Neuronal stem cell (in vitro differentiated cells): Measurements from ENCODE around the gene IGFBP3.

ENCODE experiments used
- DNase-seq: peaks from one replicate; pipeline ENCODE4 v3.0.0-alpha.2; 2013; ENCODE audit warnings: low spot score
- H2AFZ ChIP-seq: one replicate; pipeline ENCODE4 v1.6.1; 2013; ENCODE audit warnings: mild to moderate bottlenecking, low read length, inconsistent platforms
- H2AK5ac ChIP-seq: 2 replicates; pipeline ENCODE4 v1.6.1; 2013; ENCODE audit warnings: low read depth, mild to moderate bottlenecking, inconsistent platforms, low read length, moderate library complexity, mixed read lengths
- H2BK120ac ChIP-seq: 2 replicates; pipeline ENCODE4 v1.6.1; 2013; ENCODE audit warnings: low read depth, mild to moderate bottlenecking, inconsistent platforms, low read length, moderate library complexity, mixed read lengths
- H2BK12ac ChIP-seq: one replicate; pipeline ENCODE4 v1.6.1; 2013; ENCODE audit warnings: low read length, inconsistent platforms
- H2BK15ac ChIP-seq: 2 replicates; pipeline ENCODE4 v1.6.1; 2013; ENCODE audit warnings: mild to moderate bottlenecking, low read length, inconsistent platforms, mixed read lengths
- H2BK5ac ChIP-seq: one replicate; pipeline ENCODE4 v1.6.1; 2013; ENCODE audit warnings: inconsistent platforms, mild to moderate bottlenecking, low read length, moderate library complexity
- H3K14ac ChIP-seq: one replicate; pipeline ENCODE4 v1.6.1; 2013; ENCODE audit warnings: low read length, inconsistent platforms
- H3K18ac ChIP-seq: 2 replicates; pipeline ENCODE4 v1.6.1; 2013; ENCODE audit warnings: low read length, inconsistent platforms
- H3K23ac ChIP-seq: 2 replicates; pipeline ENCODE4 v1.6.1; 2013; ENCODE audit warnings: low read depth, mild to moderate bottlenecking, mixed read lengths, low read length, inconsistent platforms; ENCODE audit not compliant: poor library complexity
- H3K27ac ChIP-seq: replicated peaks from 3 replicates; pipeline ENCODE4 v1.5.1; 2013; ENCODE audit warnings: low read length, inconsistent platforms
- H3K27me3 ChIP-seq, 3 experiments: 2 replicates each; pipeline ENCODE4 v1.6.1; 2013; ENCODE audit warnings: low read length in 3 of 3, mild to moderate bottlenecking in 2 of 3, inconsistent platforms in 1 of 3, low read depth in 1 of 3, mixed read lengths in 1 of 3, moderate library complexity in 1 of 3; ENCODE audit not compliant: control insufficient read depth in 3 of 3, insufficient read depth in 3 of 3
- H3K36me3 ChIP-seq, 2 donors: replicated peaks in 1 of 2; 2 replicates each; pipeline ENCODE4 v1.6.1; 2013; ENCODE audit warnings: low read length in 2 of 2; ENCODE audit not compliant: control insufficient read depth in 2 of 2, insufficient read depth in 2 of 2
- H3K4ac ChIP-seq: 2 replicates; pipeline ENCODE4 v1.6.1; 2013; ENCODE audit warnings: inconsistent platforms, mild to moderate bottlenecking, low read length, moderate library complexity
- H3K4me1 ChIP-seq, 2 donors: 1 replicate in 1 of 2; 2 replicates in 1 of 2; pipeline ENCODE4 v1.6.1; 2013; ENCODE audit warnings: low read length in 2 of 2, low read depth in 1 of 2; ENCODE audit not compliant: control insufficient read depth in 2 of 2, insufficient read depth in 1 of 2
- H3K4me2 ChIP-seq: one replicate; pipeline ENCODE4 v1.6.1; 2013; ENCODE audit warnings: mild to moderate bottlenecking, low read length, inconsistent platforms; ENCODE audit not compliant: insufficient read depth, poor library complexity, severe bottlenecking
- H3K4me3 ChIP-seq, 2 donors: 2 replicates each; pipeline ENCODE4 v1.5.1; 2013; ENCODE audit warnings: low read length in 2 of 2, mild to moderate bottlenecking in 2 of 2, inconsistent platforms in 1 of 2, moderate library complexity in 1 of 2
- H3K79me1 ChIP-seq: one replicate; pipeline ENCODE4 v1.6.1; 2013; ENCODE audit warnings: low read depth, mild to moderate bottlenecking, inconsistent platforms, low read length, moderate library complexity
- H3K9ac ChIP-seq: one replicate; pipeline ENCODE4 v1.6.1; 2013; ENCODE audit warnings: mild to moderate bottlenecking, low read depth, low read length, inconsistent platforms; ENCODE audit not compliant: poor library complexity
- H3K9me3 ChIP-seq, 2 donors: replicated peaks in 1 of 2; 2 replicates each; pipeline versions ENCODE3 to v1.6.1; 2013; ENCODE audit warnings: low read length in 2 of 2, mild to moderate bottlenecking in 2 of 2, inconsistent platforms in 1 of 2, low read depth in 1 of 2, mixed read lengths in 1 of 2, moderate library complexity in 1 of 2; ENCODE audit not compliant: control insufficient read depth in 2 of 2, insufficient read depth in 1 of 2
- H4K8ac ChIP-seq: one replicate; pipeline ENCODE4 v1.6.1; 2013; ENCODE audit warnings: low read depth, mild to moderate bottlenecking, inconsistent platforms, low read length, moderate library complexity
- H4K91ac ChIP-seq: one replicate; pipeline ENCODE4 v1.6.1; 2013; ENCODE audit warnings: low read length, low read depth, mild to moderate bottlenecking, inconsistent platforms; ENCODE audit not compliant: poor library complexity
- WGBS, 2 donors: extraction: QIAGEN DNeasy Blood & Tissue Kit; methylation state at CpG; one replicate each; pipeline ENCODE4 v1.1.7; 2013; ENCODE audit warnings: missing lambda C conversion rate in 2 of 2, mixed read lengths in 1 of 2; ENCODE audit not compliant: insufficient read length in 2 of 2, insufficient replicate concordance in 1 of 2; ENCODE audit errors: extremely low coverage in 2 of 2; 5-methylcytosine and 5-hydroxymethylcytosine counted together

The IGFBP3 gene

GRCh38 chr7:45873355-45873754, 47.7 kb downstream of the IGFBP3 start:
- Histone ChIP-seq H3K18ac (no peak overlapping the region), H3K4me1 (no peaks in the 10 kb centered on the region), H4K91ac (no peak overlapping the region), H4K8ac (no peak overlapping the region), H3K79me1 (no peaks in the 10 kb centered on the region), H3K9me3 (peaks cover 0 to 3% of the 10 kb centered on the region in 2 donors), H3K4ac (no peak overlapping the region), H2BK120ac (no peak overlapping the region), H2BK15ac (no peak overlapping the region), H3K14ac (no peak overlapping the region), H3K9ac (no peak overlapping the region), H3K36me3 (no peaks in the 10 kb centered on the region), H3K23ac (no peak overlapping the region), H2BK5ac (no peak overlapping the region), H2AFZ (no peak overlapping the region), H3K4me3 (no peak overlapping the region), H2BK12ac (no peak overlapping the region), H3K4me2 (no peak overlapping the region), H3K27me3 (peaks cover 0 to 2% (median 0%) of the 10 kb centered on the region in 3 experiments), H3K27ac (no peak overlapping the region), H2AK5ac (no peak overlapping the region)
- no peak for DNase-seq
- WGBS, 2 donors: no CpG with 5 or more reads among the region's 6 CpGs

- H3K4me1 ChIP-seq: no peaks in the 10 kb centered on the region
- no peaks in the 10 kb centered on the region for H3K36me3 ChIP-seq
- no peak within 1 kb of the TSS for H4K8ac ChIP-seq
- H3K9ac ChIP-seq: peak within 1 kb of the TSS; percentile 40
- H3K27ac ChIP-seq: no peak within 1 kb of the TSS
- no CpG with 5 or more reads among the region's 7 CpGs for WGBS, 2 donors
- H3K23ac ChIP-seq: no peak within 1 kb of the TSS
- peak within 1 kb of the TSS; percentile 11 for H3K18ac ChIP-seq
- no peak within 1 kb of the TSS for H3K4ac ChIP-seq
- peaks cover 0 to 2% (median 0%) of the 10 kb centered on the region in 3 experiments for H3K27me3 ChIP-seq
- H3K9me3 ChIP-seq: peaks cover 0 to 2% of the 10 kb centered on the region in 2 donors
- H2AFZ ChIP-seq: no peak within 1 kb of the TSS
- peak within 1 kb of the TSS in 1 of 2 donors; percentile 21 for H3K4me3 ChIP-seq
- no peak within 1 kb of the TSS for H2BK5ac ChIP-seq
- no peak within 1 kb of the TSS for H2BK12ac ChIP-seq
- no peak within 1 kb of the TSS for H3K4me2 ChIP-seq
- no peak within 1 kb of the TSS for H2BK120ac ChIP-seq
- no peaks in the 10 kb centered on the region for H3K79me1 ChIP-seq
- H3K14ac ChIP-seq: no peak within 1 kb of the TSS
- H2AK5ac ChIP-seq: no peak within 1 kb of the TSS
- H4K91ac ChIP-seq: no peak within 1 kb of the TSS
- no peak for DNase-seq
- no peak within 1 kb of the TSS for H2BK15ac ChIP-seq
Measured at GRCh38 chr7:45873035-45873354, 48.1 kb downstream of the IGFBP3 start, which contains the start of gene CCDC201. Gene CCDC201 (minus strand): TSS chr7:45873082. CDS start chr7:45873007, 75 bp downstream.

GRCh38 chr7:45872116-45873034, 48.7 kb downstream of the IGFBP3 start:
- Histone ChIP-seq H3K4me2 (no peak overlapping the region), H3K27ac (no peak overlapping the region), H2AFZ (no peak overlapping the region), H4K91ac (no peak overlapping the region), H3K79me1 (no peaks in the 10 kb centered on the region), H3K18ac (peak overlapping the region; percentile 11), H3K27me3 (peaks cover 0 to 2% (median 0%) of the 10 kb centered on the region in 3 experiments), H2BK5ac (no peak overlapping the region), H2BK15ac (no peak overlapping the region), H4K8ac (no peak overlapping the region), H3K23ac (no peak overlapping the region), H2BK12ac (no peak overlapping the region), H3K14ac (no peak overlapping the region), H3K4me1 (no peaks in the 10 kb centered on the region), H3K9me3 (peaks cover 0 to under 1% of the 10 kb centered on the region in 2 donors), H3K9ac (no peak overlapping the region), H3K4me3 (peak overlapping the region in 1 of 2 donors; percentile 21), H2BK120ac (no peak overlapping the region), H3K36me3 (no peaks in the 10 kb centered on the region), H2AK5ac (no peak overlapping the region), H3K4ac (no peak overlapping the region)
- DNase-seq: peak; percentile 26
- no CpG with 5 or more reads among the region's 10 CpGs for WGBS, 2 donors

DNA sequence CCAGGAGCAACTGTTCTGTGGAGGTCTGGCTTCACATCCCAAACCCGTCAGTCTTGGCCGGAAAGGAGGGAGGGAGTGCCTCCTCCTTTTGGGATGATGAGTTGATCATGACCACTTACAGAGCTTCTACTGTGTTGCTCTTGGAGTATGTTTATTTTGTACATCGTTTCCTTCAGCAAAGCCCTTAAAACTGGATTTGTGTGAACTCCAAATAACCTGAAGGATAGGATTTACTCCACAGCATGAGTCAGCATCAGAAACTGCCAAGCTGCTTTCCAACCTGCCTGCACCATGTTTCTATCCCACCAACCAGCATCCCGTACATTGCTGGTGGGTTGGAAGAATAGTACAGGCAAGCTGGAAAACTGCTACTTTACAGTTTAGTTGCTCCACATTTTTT, 51.6 kb downstream of the IGFBP3 start:
- no peak overlapping the region for H3K14ac ChIP-seq
- H3K36me3 ChIP-seq: no peaks in the 10 kb centered on the region
- no peaks in the 10 kb centered on the region for H3K79me1 ChIP-seq
- H3K4me2 ChIP-seq: no peak overlapping the region
- no peak overlapping the region for H3K27ac ChIP-seq
- H3K9me3 ChIP-seq: no peaks in the 10 kb centered on the region
- H3K4me3 ChIP-seq: no peak overlapping the region
- no peak for DNase-seq
- H4K8ac ChIP-seq: no peak overlapping the region
- no peak overlapping the region for H2BK12ac ChIP-seq
- no peaks in the 10 kb centered on the region for H3K4me1 ChIP-seq
- H3K9ac ChIP-seq: no peak overlapping the region
- H3K4ac ChIP-seq: no peak overlapping the region
- H3K27me3 ChIP-seq: peaks cover 0 to 8% (median 0%) of the 10 kb centered on the region in 3 experiments
- WGBS, 2 donors: no CpG with 5 or more reads among the region's 4 CpGs
- no peak overlapping the region for H3K18ac ChIP-seq
- no peak overlapping the region for H2BK15ac ChIP-seq
- no peak overlapping the region for H3K23ac ChIP-seq
- no peak overlapping the region for H2AK5ac ChIP-seq
- H4K91ac ChIP-seq: no peak overlapping the region
- no peak overlapping the region for H2BK120ac ChIP-seq
- no peak overlapping the region for H2BK5ac ChIP-seq
- no peak overlapping the region for H2AFZ ChIP-seq
